GM19397 (cell line): Measurements from ENCODE around the gene RELCH.

ENCODE experiments used
- ATAC-seq: cut with Tn5 transposase; IDR thresholded peaks from one replicate; pipeline ENCODE4 v1.9.1; 2021; ENCODE audit warnings: mild to moderate bottlenecking, moderate library complexity; ENCODE audit not compliant: unreplicated experiment

Gene RELCH

DNA sequence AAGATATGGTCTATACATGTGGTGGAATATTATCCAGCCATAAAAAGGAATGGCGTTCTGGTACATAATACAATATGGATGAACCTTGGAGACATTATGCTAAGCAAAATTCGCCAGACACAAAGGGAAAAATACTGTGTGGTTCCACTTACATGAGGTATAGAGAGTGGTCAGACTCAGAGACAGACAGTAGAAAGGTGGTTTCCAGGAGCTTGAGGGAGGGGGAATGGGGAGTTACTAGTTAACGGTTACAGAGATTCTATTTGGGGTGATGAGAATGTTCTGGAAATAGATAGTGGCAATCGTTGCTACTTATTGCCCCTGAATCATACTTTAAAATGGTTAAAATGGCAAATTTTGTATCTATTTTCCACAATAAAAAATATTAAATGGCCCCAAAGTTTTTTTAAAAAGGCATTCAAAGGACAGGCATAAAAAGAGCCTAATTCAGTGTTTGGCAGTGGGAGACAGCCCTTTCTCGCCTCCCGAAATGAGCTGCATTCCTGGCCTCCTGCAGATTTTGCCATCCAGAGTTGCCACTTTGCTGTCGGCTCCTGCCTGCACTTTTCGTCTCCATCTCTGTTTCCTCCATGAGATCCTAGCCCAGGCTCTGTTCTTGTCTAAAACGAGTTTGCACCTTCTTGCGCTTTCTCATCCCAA lies 151.5 kb downstream of the RELCH start:
- ATAC-seq: no peak

DNA sequence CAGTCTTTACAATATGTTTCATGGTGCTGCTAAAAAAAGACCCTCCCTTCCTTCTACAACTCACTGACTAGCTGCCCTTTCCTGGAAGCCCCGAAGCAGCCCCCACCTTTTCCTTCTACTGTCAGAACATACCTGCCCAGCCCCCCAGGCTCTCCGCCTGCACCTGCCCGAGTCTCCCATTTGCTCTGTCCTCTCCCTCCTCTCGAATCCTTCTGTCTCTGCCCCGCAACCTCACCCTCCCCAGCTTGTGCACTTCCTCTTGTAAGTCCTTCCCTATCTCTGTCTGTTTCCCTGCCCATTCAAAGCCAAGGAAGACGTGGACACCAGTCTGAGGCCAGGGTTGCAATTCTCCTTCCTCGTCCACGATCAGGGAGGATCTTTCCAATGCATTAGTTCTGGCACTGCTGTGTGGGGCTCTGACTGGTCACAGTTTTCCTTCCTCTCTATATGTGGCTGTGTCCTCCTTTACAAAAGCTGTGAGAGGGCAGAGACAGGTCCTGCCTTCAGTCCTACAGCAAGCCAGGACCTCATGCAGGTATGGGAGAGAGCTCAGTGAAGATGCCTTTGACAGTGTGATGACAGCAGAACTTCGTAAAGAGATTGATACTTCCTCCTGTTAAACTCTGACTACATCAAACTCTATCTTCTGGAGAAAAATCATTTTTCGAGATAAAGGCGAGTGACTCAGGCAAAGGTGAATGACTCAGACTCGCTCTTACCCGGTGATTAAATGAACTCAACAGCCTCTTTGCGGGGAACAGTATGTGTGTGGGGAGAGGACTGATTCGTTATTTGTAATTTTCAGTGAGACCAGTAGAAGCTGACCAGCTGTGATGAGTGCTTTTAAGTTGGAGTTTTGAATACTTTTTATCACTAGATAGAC lies 152.3 kb downstream of the RELCH start:
- ATAC-seq: no peak

DNA sequence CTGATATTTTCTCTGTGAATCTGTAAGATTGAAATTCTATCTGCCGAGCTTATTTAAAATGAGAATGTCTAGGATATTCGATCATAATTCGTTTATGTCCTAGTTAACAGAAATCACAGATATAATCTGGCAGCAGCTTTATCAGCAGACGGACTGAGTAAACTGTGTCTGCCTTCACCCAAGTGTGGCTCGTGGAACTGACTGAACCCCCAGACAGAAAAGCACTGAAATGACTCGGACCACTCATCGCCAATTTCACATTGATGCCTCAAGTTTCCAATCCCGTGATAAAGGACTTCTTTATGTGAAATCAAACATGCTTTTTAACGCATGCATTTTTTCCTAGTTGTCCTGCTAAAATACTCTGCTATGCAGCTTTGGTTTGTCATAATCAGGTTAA lies 153.9 kb downstream of the RELCH start:
- ATAC-seq: no peak

DNA sequence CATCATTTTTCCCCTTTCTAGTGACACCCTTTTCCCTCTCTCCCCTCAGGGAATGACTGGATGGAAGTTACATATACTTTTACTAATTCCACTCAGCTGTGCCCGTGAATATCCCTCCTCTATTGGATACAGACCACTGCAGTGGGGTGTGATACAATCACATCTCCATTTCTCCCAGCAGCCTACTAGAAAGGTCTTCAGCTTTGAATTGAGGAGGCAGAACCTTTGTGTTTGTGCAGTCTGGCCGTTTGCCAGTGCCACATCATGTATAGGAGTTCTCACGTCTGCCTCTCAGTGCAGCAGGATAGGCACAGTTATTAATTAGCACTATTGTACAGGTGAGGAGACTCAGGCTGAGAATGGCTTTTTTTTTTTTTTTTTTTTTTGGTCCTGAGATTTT lies 154.4 kb downstream of the RELCH start:
- ATAC-seq: no peak

DNA sequence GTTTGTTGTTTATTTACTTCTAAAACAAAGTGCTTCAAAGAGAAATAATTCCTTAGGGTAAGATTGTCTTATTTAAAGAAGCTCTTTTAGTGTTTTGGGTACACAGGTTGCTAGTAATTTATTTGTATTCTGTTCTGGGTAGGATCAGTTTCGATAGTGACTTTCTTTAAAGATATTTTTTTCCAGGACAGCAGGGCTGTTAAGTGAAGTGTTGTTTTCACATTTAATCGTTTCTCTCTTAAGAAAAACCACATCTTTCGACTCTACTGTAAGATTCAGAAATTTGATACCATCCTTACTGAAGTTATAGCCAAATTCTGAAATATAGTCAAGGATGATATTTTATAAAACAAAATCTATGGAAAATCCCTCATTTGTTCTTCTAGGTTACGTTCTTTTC lies 155.8 kb downstream of the RELCH start:
- no peak for ATAC-seq

DNA sequence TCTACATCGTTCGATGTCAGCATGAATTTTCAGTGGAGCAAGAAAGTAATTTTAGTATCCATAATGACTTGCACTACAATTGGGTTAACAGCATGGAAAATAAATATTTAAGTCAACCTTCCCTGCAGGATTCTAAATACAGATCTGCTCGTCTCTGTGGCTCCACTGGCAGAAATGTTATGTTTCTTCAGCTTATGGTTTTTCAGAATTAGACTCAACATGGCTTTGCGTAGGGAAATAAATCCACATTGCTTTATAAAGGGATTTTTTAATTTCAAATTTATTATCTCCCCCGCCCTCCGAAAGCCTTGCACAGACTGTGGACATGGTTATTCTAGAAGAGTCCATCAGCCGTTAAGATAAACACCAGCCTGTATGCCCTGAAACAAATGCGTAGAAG lies 156.3 kb downstream of the RELCH start:
- no peak for ATAC-seq

DNA sequence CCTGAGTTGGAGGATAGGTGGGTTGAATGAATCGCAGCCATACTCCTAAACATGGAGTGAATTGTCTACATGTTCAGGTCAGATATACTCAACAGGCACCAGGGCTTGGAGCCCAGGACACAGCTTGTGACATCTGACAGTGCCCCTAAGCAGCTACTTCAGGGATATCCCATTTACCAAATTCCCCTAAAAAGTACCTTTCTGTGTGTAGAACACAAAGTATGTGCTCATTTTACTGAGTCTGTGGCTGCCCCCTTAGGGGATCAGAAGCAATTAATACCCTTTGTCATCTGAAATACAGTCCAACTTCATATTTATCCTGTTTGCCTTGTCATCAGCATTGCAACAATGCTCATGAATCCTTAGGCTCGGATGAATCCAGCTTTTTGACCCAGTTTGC lies 158.9 kb downstream of the RELCH start:
- ATAC-seq: no peak

DNA sequence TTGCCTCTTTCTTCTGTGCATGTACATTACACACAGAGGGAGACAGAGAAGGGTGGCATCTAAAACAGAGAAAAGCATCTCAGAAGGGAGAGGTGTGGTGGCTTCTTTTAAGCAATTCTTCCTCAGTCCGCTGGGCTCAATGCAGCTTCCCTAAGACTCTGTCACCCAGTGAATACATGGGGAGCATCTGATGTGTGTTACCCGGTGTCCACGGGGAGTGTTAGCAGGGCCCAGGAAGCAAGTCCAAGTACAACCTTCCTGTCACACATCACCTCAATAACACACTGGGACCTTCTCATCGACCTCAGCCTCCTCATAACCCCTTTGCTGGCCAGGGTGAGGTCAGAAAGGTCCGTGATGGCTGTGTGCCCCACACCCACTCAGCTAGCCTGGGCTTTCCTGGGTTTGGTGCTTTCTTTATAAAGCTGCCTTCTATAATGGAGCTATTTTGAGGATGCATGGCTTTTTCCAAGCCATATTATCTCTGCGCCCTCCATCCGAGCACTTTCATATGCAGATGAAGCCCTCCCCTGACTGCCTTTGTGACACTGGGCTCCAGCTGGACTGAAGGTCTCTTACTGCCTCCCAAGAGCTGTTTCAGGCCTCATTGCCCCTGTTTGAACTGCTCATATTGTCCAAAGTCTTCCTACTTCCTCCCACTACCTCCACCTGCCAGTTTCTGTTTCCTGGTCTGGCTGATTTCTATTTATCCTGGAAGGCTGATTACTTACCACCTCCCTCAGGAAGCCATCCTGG lies 159.5 kb downstream of the RELCH start:
- ATAC-seq: no peak

DNA sequence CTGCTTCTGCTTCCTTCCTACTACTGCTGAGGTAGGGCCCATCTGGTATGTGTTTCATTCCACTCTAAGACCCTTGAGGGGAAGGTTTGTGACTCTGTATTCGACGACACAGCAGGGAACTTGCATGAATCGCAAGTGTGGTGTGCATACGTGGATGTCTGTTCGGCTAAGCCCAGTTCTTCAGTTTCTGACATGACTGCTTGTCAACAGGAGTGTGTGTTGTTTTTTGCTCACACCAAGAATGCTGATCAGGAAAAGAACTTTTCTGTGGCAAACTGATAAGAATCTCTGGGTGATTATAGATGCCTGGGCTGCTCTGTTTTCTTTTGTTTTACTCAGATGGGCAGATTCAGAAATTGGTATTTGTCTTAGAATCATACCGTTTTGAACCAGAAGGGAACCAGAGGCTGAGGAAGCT lies 160.0 kb downstream of the RELCH start:
- ATAC-seq: no peak

DNA sequence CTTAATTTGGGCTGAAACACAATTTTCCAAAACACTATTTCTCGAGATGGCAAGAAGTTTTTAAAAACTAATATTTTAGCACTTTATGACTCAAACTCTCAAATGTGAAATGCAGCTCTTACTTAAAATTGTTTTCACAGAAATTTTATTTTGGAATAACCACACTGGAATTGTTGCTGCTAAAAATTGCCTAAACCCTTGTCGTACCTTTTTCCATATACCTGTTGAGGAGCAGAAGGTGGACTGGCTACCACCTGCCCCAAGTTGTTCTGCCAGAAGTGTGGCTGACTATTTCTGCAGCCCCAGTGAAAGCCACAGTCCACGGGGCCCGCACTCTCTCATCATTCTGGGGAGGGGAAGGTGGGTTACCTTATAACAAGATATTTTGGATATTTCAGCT lies 161.4 kb downstream of the RELCH start:
- ATAC-seq: no peak

DNA sequence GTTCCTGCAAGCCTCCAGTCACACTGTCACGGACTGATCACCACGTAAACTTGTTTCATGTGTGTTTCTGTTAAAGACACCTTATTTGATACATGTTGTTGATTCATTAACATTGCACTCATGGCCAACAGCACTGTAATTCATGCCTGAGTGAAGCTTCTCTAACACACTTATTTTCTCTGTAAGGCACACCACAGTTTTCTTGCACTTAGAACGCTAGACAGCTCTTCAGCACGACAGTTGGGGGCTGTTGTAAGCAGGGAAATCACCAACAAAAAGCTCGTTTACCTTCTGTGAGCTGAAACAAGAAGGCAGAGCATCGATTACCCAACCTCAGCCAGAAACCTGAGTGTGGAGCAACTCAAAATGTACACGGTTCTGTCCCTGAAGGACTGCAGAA lies 166.1 kb downstream of the RELCH start:
- no peak for ATAC-seq

DNA sequence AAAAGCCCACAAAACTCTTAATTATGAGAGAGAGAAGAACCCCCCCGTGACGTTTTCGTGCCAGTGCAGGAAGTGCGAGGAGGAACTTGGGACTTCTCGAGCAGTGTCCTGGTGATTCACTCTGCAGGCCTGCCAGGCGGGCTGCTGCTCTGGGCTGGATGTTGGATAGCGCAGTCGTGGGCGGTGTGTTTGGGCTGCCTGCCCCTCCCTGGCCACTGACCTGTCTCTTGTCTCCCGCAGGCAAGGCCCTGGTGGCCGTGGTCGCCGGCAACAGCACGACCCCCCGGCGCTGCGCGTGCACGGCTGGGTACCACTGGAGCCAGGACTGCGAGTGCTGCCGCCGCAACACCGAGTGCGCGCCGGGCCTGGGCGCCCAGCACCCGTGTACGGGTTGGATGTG lies 167.1 kb downstream of the RELCH start:
- no peak for ATAC-seq

DNA sequence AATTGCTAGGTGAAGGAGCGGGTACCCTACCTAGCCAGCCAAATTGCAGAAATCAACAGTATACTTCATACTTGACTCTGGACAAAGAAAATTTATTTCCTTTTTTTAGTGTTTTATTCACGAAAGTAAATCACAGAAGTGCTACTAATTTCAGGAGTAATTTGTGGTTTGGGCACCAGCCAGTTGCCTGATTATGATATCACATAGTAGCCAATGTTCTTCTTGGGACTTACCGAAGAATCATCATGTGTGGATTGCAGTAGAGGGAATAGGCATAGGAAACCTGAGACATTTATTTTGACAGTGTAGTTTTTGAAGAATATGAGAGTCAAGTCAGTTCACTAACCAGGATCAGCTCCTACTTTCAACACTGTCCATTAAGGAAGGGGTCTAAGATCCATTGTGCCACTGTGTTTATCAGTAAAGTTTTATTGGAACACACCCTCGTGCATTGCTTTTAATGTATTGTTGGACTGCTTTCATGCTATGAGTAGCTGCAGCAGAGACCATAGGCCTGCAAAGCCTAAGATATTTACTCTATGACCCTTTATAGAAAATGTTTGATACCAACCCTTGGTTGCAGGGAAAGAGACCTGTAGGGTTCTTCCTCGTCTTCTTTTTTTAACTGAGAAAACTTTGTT lies 170.1 kb downstream of the RELCH start:
- no peak for ATAC-seq
